Esophagus muscularis mucosa (tissue), 4 donors: ENCODE data around the gene RUNX2. TPM values are rescaled to one million over a fixed set of nuclear protein-coding genes. Genes with fewer than 3 reads are reported as not detected.
"Not testable (repeated sequence)": the region's sequence is repeated elsewhere in the genome, so short reads cannot be mapped to it uniquely, and the experiment has no call there.

ENCODE experiments used
- DNase-seq: peaks from one replicate; pipeline ENCODE4 v3.0.0-alpha.2; 2017; ENCODE audit errors: extremely low spot score
- H3K27ac ChIP-seq, 4 donors: fragments of 200-600 bp; sonication (generic); replicated peaks in 1 of 4; 1 replicate in 3 of 4; 2 replicates in 1 of 4; pipeline ENCODE4 v1.5.1; 2016 to 2019; ENCODE audit warnings: mild to moderate bottlenecking in 1 of 4
- H3K27me3 ChIP-seq, 4 donors: fragments of 200-600 bp; sonication (generic); one replicate each; pipeline versions ENCODE4 v1.5.1 to v1.6.0; 2016 to 2019
- H3K36me3 ChIP-seq, 4 donors: fragments of 200-600 bp; sonication (generic); one replicate each; pipeline ENCODE4 v1.5.1; 2016 to 2019
- H3K4me1 ChIP-seq, 4 donors: fragments of 200-600 bp; sonication (generic); one replicate each; pipeline ENCODE4 v1.5.1; 2016 to 2019
- H3K4me3 ChIP-seq, 4 donors: fragments of 200-600 bp; sonication (generic); 1 replicate in 2 of 4; 2 replicates in 2 of 4; pipeline ENCODE4 v1.5.1; 2016 to 2019; ENCODE audit warnings: mild to moderate bottlenecking in 4 of 4, moderate library complexity in 1 of 4
- H3K9me3 ChIP-seq, 4 donors: fragments of 200-600 bp; sonication (generic); 1 replicate in 3 of 4; 2 replicates in 1 of 4; pipeline ENCODE4 v1.5.1; 2016 to 2019
- EP300 ChIP-seq: sonication (generic); formaldehyde crosslinking; IDR thresholded peaks from one replicate; pipeline ENCODE4 v1.6.1; 2017; ENCODE audit warnings: antibody characterized with exemption
- POLR2A ChIP-seq: fragments of 450-650 bp; IDR thresholded peaks from one replicate; pipeline ENCODE4 v1.6.1; 2017; ENCODE audit warnings: antibody characterized with exemption, moderate library complexity, mild to moderate bottlenecking, low read depth
- POLR2AphosphoS5 ChIP-seq, 2 donors: sonication (generic); formaldehyde crosslinking; IDR thresholded peaks; one replicate each; pipeline ENCODE4 v1.6.1; 2017; ENCODE audit warnings: antibody characterized with exemption in 2 of 2
- WGBS: methylation state at CpG from one replicate; pipeline ENCODE4 v1.1.5; 2018; 5-methylcytosine and 5-hydroxymethylcytosine counted together
- intact Hi-C: fragments of 100-400 bp; cut with DNase I; formaldehyde crosslinking; loops from one replicate; pipeline ENCODE4 v1.15.1; 2023
- total RNA-seq, 4 donors: library from RNA; depleted of rRNA; stranded (reverse); fragments of >200 nt; gene quantifications; one replicate each; pipeline versions ENCODE4 v1.1.0 to v1.2.1, GENCODE V29; 2016
- TF ChIP-seq, protein P1 (sequence below), 3 experiments: fragments of 200-600 bp in 2 of 3; fragments of 450-650 bp in 1 of 3; sonication (generic) in 2 of 3; IDR thresholded peaks; one replicate each; pipeline ENCODE4 v1.5.1; 2017 to 2019; ENCODE audit warnings: antibody characterized with exemption in 3 of 3, mild to moderate bottlenecking in 2 of 3, moderate library complexity in 1 of 3

The RUNX2 gene
- total RNA-seq, 4 donors from 2014 or later: 1.0 to 1.6 (median 1.4) TPM

GRCh38 chr6:45558858-45559257 is 230.7 kb downstream of the RUNX2 start:
- H3K36me3 ChIP-seq: no peaks in the 10 kb centered on the region
- intact Hi-C loops: no loop called here
- H3K27ac ChIP-seq: no peak overlapping the region
- TF ChIP-seq, protein P1, sequence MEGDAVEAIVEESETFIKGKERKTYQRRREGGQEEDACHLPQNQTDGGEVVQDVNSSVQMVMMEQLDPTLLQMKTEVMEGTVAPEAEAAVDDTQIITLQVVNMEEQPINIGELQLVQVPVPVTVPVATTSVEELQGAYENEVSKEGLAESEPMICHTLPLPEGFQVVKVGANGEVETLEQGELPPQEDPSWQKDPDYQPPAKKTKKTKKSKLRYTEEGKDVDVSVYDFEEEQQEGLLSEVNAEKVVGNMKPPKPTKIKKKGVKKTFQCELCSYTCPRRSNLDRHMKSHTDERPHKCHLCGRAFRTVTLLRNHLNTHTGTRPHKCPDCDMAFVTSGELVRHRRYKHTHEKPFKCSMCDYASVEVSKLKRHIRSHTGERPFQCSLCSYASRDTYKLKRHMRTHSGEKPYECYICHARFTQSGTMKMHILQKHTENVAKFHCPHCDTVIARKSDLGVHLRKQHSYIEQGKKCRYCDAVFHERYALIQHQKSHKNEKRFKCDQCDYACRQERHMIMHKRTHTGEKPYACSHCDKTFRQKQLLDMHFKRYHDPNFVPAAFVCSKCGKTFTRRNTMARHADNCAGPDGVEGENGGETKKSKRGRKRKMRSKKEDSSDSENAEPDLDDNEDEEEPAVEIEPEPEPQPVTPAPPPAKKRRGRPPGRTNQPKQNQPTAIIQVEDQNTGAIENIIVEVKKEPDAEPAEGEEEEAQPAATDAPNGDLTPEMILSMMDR (IDR thresholded peaks at IDR 0.05): no peak
- no peak for TF ChIP-seq EP300
- no peak for TF ChIP-seq POLR2A
- TF ChIP-seq POLR2AphosphoS5 (IDR thresholded peaks at IDR 0.05): no peak
- H3K4me1 ChIP-seq: peaks cover 0 to 10% (median 0%) of the 10 kb centered on the region in 4 donors
- H3K27me3 ChIP-seq: no peaks in the 10 kb centered on the region
- H3K4me3 ChIP-seq: no peak overlapping the region
- H3K9me3 ChIP-seq: no peaks in the 10 kb centered on the region
- peak; percentile 29 for DNase-seq

- H3K27ac ChIP-seq, H3K27me3 ChIP-seq, H3K36me3 ChIP-seq, H3K9me3 ChIP-seq, intact Hi-C loops, H3K4me3 ChIP-seq, H3K4me1 ChIP-seq: not testable (repeated sequence)
- peak; percentile 29 for DNase-seq
- 76% methylated on average over 3 of the region's 3 CpGs for WGBS
Observed at GRCh38 chr6:45560321-45560820, 232.2 kb downstream of the RUNX2 start.

- TF ChIP-seq POLR2AphosphoS5 (IDR thresholded peaks at IDR 0.05): no peak
- TF ChIP-seq EP300: no peak
- TF ChIP-seq POLR2A: no peak
- TF ChIP-seq, protein P1 (IDR thresholded peaks at IDR 0.05): no peak
- WGBS: 92% methylated on average over 4 of the region's 4 CpGs
- intact Hi-C loops: no loop called here
- Histone ChIP-seq H3K27me3 (peaks cover 0 to 6% (median 0%) of the 10 kb centered on the region in 4 donors), H3K4me3 (no peak overlapping the region), H3K4me1 (peaks cover 0 to 5% (median 0%) of the 10 kb centered on the region in 4 donors), H3K9me3 (peaks cover 0 to 3% (median 0%) of the 10 kb centered on the region in 4 donors), H3K27ac (no peak overlapping the region), H3K36me3 (no peaks in the 10 kb centered on the region)
- DNase-seq: peak; percentile 84
Observed at GRCh38 chr6:45562171-45562570, 234.0 kb downstream of the RUNX2 start.

DNA sequence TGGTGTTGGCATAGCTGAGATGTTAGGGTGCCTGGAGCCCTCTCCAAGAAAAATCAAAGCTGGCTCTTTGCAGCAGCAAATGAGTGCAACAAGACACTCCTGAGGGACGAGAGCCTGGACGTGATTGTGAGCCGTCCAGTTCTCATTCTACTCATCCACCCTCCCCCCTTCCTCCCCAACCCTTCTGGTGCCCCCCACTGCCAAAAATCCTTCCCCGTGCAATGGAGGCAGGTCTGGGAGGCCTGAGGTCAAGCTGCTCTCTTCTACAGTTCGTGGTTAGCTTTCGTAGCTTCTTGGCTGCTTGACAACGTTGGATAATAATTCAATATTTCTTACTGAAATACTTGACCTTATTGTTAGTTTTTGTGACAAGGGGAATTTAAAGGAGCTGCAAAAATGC is 234.9 kb downstream of the RUNX2 start:
- H3K36me3 ChIP-seq: no peaks in the 10 kb centered on the region
- intact Hi-C loops: no loop called here
- WGBS: 57% methylated on average over 7 of the region's 7 CpGs
- TF ChIP-seq EP300 (no peak), POLR2AphosphoS5 (IDR thresholded peaks at IDR 0.05) (no peak), POLR2A (no peak)
- TF ChIP-seq, protein P1 (IDR thresholded peaks at IDR 0.05): no peak
- no peak overlapping the region for H3K27ac ChIP-seq
- peaks cover 0 to 3% (median 0%) of the 10 kb centered on the region in 4 donors for H3K9me3 ChIP-seq
- H3K4me1 ChIP-seq: peaks cover 0 to 4% (median 0%) of the 10 kb centered on the region in 4 donors
- DNase-seq: peak; percentile 47
- peaks cover 0 to 6% (median 0%) of the 10 kb centered on the region in 4 donors for H3K27me3 ChIP-seq
- H3K4me3 ChIP-seq: no peak overlapping the region

- Histone ChIP-seq H3K4me3 (no peak overlapping the region), H3K27ac (no peak overlapping the region)
Observed at GRCh38 chr6:45563844-45564243, 235.7 kb downstream of the RUNX2 start.

More at GRCh38 chr6:45563844-45564243, 235.7 kb downstream of the RUNX2 start:
- Histone ChIP-seq H3K27me3 (peaks cover 0 to 6% (median 0%) of the 10 kb centered on the region in 4 donors), H3K36me3 (no peaks in the 10 kb centered on the region), H3K9me3 (peaks cover 0 to 3% (median 0%) of the 10 kb centered on the region in 4 donors), H3K4me1 (peaks cover 0 to 4% (median 0%) of the 10 kb centered on the region in 4 donors)
- WGBS: 87% methylated on average over 2 of the region's 2 CpGs
- intact Hi-C loops: no loop called here
- TF ChIP-seq POLR2AphosphoS5 (IDR thresholded peaks at IDR 0.05): no peak
- TF ChIP-seq POLR2A: no peak
- TF ChIP-seq EP300: no peak
- TF ChIP-seq, protein P1 (IDR thresholded peaks at IDR 0.05): no peak
- peak; percentile 19 for DNase-seq
